ENCODE data around the gene CLIP1.
"Not testable (repeated sequence)": the region's sequence is repeated elsewhere in the genome, so short reads cannot be mapped to it uniquely, and the experiment has no call there.

Gene CLIP1

GRCh38 chr12:122402264-122402663, 20.2 kb downstream of the CLIP1 start:
- H3K23ac ChIP-seq (ENCODE audit: low read length) = no peak overlapping the region
- peaks cover 3 to 7% of the 10 kb centered on the region in 2 experiments for H3K4me1 ChIP-seq (ENCODE audit: control insufficient read depth in 1 of 2, insufficient read depth in 2 of 2, low read length in 2 of 2)
- H3K4me3 ChIP-seq (ENCODE audit: low read depth, low read length) = no peak overlapping the region
- no peak overlapping the region for H2AK5ac ChIP-seq (ENCODE audit: low read length)
- no peak overlapping the region for H2AFZ ChIP-seq (ENCODE audit: insufficient read depth, low read length, poor library complexity)
- H2BK5ac ChIP-seq (ENCODE audit: low read depth, low read length, poor library complexity) = no peak overlapping the region
- no CpG with 5 or more reads among the region's 4 CpGs for WGBS (ENCODE audit: extremely low coverage, insufficient coverage, insufficient read length)
- H3K4me2 ChIP-seq (ENCODE audit: low read length) = no peak overlapping the region
- H3K9me3 ChIP-seq (ENCODE audit: insufficient read depth, low read depth, low read length) = no peaks in the 10 kb centered on the region
- peak overlapping the region; percentile 90 for H3K4ac ChIP-seq (ENCODE audit: low read depth, low read length)
- H4K91ac ChIP-seq (ENCODE audit: low read depth, low read length) = no peak overlapping the region
- H4K8ac ChIP-seq (ENCODE audit: low read depth, low read length) = no peak overlapping the region
- no peak overlapping the region for H2BK120ac ChIP-seq (ENCODE audit: insufficient read depth, low read length, poor library complexity)
- H3K27me3 ChIP-seq (ENCODE audit: insufficient read depth, low read length) = no peaks in the 10 kb centered on the region
- peaks cover 4% of the 10 kb centered on the region for H3K79me2 ChIP-seq (ENCODE audit: control insufficient read depth, insufficient read depth, low read length, poor library complexity)
- H4K12ac ChIP-seq (ENCODE audit: low read depth, low read length) = no peak overlapping the region
- H3K27ac ChIP-seq (ENCODE audit: low read depth, low read length) = no peak overlapping the region
- no peak for DNase-seq
- H3K14ac ChIP-seq (ENCODE audit: low read length) = no peak overlapping the region
- H3K18ac ChIP-seq (ENCODE audit: low read length) = peak overlapping the region; percentile 67
- H3K9ac ChIP-seq (ENCODE audit: low read length) = no peak overlapping the region
- H2BK12ac ChIP-seq (ENCODE audit: low read length) = no peak overlapping the region
- H3K36me3 ChIP-seq (ENCODE audit: control insufficient read depth in 1 of 2, insufficient read depth in 2 of 2, low read length in 2 of 2) = peaks cover 4 to 6% of the 10 kb centered on the region in 2 experiments
- peaks cover 8% of the 10 kb centered on the region for H3K79me1 ChIP-seq (ENCODE audit: low read length)

- H3K4me2 ChIP-seq (ENCODE audit: low read length) = peak overlapping the region; percentile 38
- no peak overlapping the region for H3K4me3 ChIP-seq (ENCODE audit: low read depth, low read length)
- DNase-seq = peak; percentile 78 to 89
- peak overlapping the region; percentile 19 for H3K4ac ChIP-seq (ENCODE audit: low read depth, low read length)
- H3K79me2 ChIP-seq (ENCODE audit: control insufficient read depth, insufficient read depth, low read length, poor library complexity) = peaks cover 2% of the 10 kb centered on the region
- H3K18ac ChIP-seq (ENCODE audit: low read length) = no peak overlapping the region
- WGBS (ENCODE audit: extremely low coverage, insufficient coverage, insufficient read length) = no CpG with 5 or more reads among the region's 14 CpGs
- H3K27ac ChIP-seq (ENCODE audit: low read depth, low read length) = peak overlapping the region; percentile 96
- peak overlapping the region; percentile 59 for H4K91ac ChIP-seq (ENCODE audit: low read depth, low read length)
- no peak overlapping the region for H2BK12ac ChIP-seq (ENCODE audit: low read length)
- H3K23ac ChIP-seq (ENCODE audit: low read length) = no peak overlapping the region
- peaks cover 3 to 9% of the 10 kb centered on the region in 2 experiments for H3K36me3 ChIP-seq (ENCODE audit: control insufficient read depth in 1 of 2, insufficient read depth in 2 of 2, low read length in 2 of 2)
- no peak overlapping the region for H4K12ac ChIP-seq (ENCODE audit: low read depth, low read length)
- H2AFZ ChIP-seq (ENCODE audit: insufficient read depth, low read length, poor library complexity) = no peak overlapping the region
- no peak overlapping the region for H3K9ac ChIP-seq (ENCODE audit: low read length)
- H3K14ac ChIP-seq (ENCODE audit: low read length) = no peak overlapping the region
- peaks cover 8% of the 10 kb centered on the region for H3K79me1 ChIP-seq (ENCODE audit: low read length)
- no peak overlapping the region for H4K8ac ChIP-seq (ENCODE audit: low read depth, low read length)
- no peaks in the 10 kb centered on the region for H3K9me3 ChIP-seq (ENCODE audit: insufficient read depth, low read depth, low read length)
- peak overlapping the region; percentile 41 for H2BK120ac ChIP-seq (ENCODE audit: insufficient read depth, low read length, poor library complexity)
- H2BK5ac ChIP-seq (ENCODE audit: low read depth, low read length, poor library complexity) = no peak overlapping the region
- peaks cover 8 to 12% of the 10 kb centered on the region in 2 experiments for H3K4me1 ChIP-seq (ENCODE audit: control insufficient read depth in 1 of 2, insufficient read depth in 2 of 2, low read length in 2 of 2)
- no peaks in the 10 kb centered on the region for H3K27me3 ChIP-seq (ENCODE audit: insufficient read depth, low read length)
- H2AK5ac ChIP-seq (ENCODE audit: low read length) = no peak overlapping the region
Observed at GRCh38 chr12:122399592-122400373, 22.7 kb downstream of the CLIP1 start.

- H3K23ac ChIP-seq (ENCODE audit: low read length) = no peak overlapping the region
- no CpG with 5 or more reads among the region's 2 CpGs for WGBS (ENCODE audit: extremely low coverage, insufficient coverage, insufficient read length)
- H3K79me2 ChIP-seq (ENCODE audit: control insufficient read depth, insufficient read depth, low read length, poor library complexity) = peaks cover 2% of the 10 kb centered on the region
- no peak for DNase-seq
- H2AK5ac ChIP-seq (ENCODE audit: low read length) = no peak overlapping the region
- no peak overlapping the region for H3K9ac ChIP-seq (ENCODE audit: low read length)
- H3K14ac ChIP-seq (ENCODE audit: low read length) = no peak overlapping the region
- H3K4me2 ChIP-seq (ENCODE audit: low read length) = no peak overlapping the region
- no peak overlapping the region for H3K18ac ChIP-seq (ENCODE audit: low read length)
- peak overlapping the region; percentile 8 for H3K27ac ChIP-seq (ENCODE audit: low read depth, low read length)
- H3K4ac ChIP-seq (ENCODE audit: low read depth, low read length) = no peak overlapping the region
- H3K4me3 ChIP-seq (ENCODE audit: low read depth, low read length) = no peak overlapping the region
- no peak overlapping the region for H2BK12ac ChIP-seq (ENCODE audit: low read length)
- no peak overlapping the region for H4K12ac ChIP-seq (ENCODE audit: low read depth, low read length)
- no peak overlapping the region for H4K8ac ChIP-seq (ENCODE audit: low read depth, low read length)
- no peak overlapping the region for H2AFZ ChIP-seq (ENCODE audit: insufficient read depth, low read length, poor library complexity)
- H3K4me1 ChIP-seq (ENCODE audit: control insufficient read depth in 1 of 2, insufficient read depth in 2 of 2, low read length in 2 of 2) = peaks cover 8 to 12% of the 10 kb centered on the region in 2 experiments
- H3K9me3 ChIP-seq (ENCODE audit: insufficient read depth, low read depth, low read length) = no peaks in the 10 kb centered on the region
- H2BK120ac ChIP-seq (ENCODE audit: insufficient read depth, low read length, poor library complexity) = no peak overlapping the region
- peaks cover 3 to 9% of the 10 kb centered on the region in 2 experiments for H3K36me3 ChIP-seq (ENCODE audit: control insufficient read depth in 1 of 2, insufficient read depth in 2 of 2, low read length in 2 of 2)
- H3K27me3 ChIP-seq (ENCODE audit: insufficient read depth, low read length) = no peaks in the 10 kb centered on the region
- peaks cover 8% of the 10 kb centered on the region for H3K79me1 ChIP-seq (ENCODE audit: low read length)
- H4K91ac ChIP-seq (ENCODE audit: low read depth, low read length) = no peak overlapping the region
- no peak overlapping the region for H2BK5ac ChIP-seq (ENCODE audit: low read depth, low read length, poor library complexity)
Observed at GRCh38 chr12:122399254-122399591, 23.2 kb downstream of the CLIP1 start.

GRCh38 chr12:122397981-122398380, 24.5 kb downstream of the CLIP1 start:
- not testable (repeated sequence) for H3K14ac ChIP-seq (ENCODE audit: low read length)

More at GRCh38 chr12:122397981-122398380, 24.5 kb downstream of the CLIP1 start:
- not testable (repeated sequence) for H3K4me3 ChIP-seq (ENCODE audit: low read depth, low read length); H2BK12ac ChIP-seq (ENCODE audit: low read length); H3K9me3 ChIP-seq (ENCODE audit: insufficient read depth, low read depth, low read length); H4K91ac ChIP-seq (ENCODE audit: low read depth, low read length); H3K27me3 ChIP-seq (ENCODE audit: insufficient read depth, low read length); H3K79me2 ChIP-seq (ENCODE audit: control insufficient read depth, insufficient read depth, low read length, poor library complexity); H3K27ac ChIP-seq (ENCODE audit: low read depth, low read length); H4K12ac ChIP-seq (ENCODE audit: low read depth, low read length); H3K18ac ChIP-seq (ENCODE audit: low read length); H2AK5ac ChIP-seq (ENCODE audit: low read length); DNase-seq; H2AFZ ChIP-seq (ENCODE audit: insufficient read depth, low read length, poor library complexity); H3K4ac ChIP-seq (ENCODE audit: low read depth, low read length); H3K4me2 ChIP-seq (ENCODE audit: low read length); H3K23ac ChIP-seq (ENCODE audit: low read length); H2BK120ac ChIP-seq (ENCODE audit: insufficient read depth, low read length, poor library complexity); H2BK5ac ChIP-seq (ENCODE audit: low read depth, low read length, poor library complexity); H3K9ac ChIP-seq (ENCODE audit: low read length); H3K36me3 ChIP-seq (ENCODE audit: control insufficient read depth in 1 of 2, insufficient read depth in 2 of 2, low read length in 2 of 2); H4K8ac ChIP-seq (ENCODE audit: low read depth, low read length); H3K79me1 ChIP-seq (ENCODE audit: low read length)
- no CpG with 5 or more reads among the region's 6 CpGs for WGBS (ENCODE audit: extremely low coverage, insufficient coverage, insufficient read length)
- peaks cover 8 to 12% of the 10 kb centered on the region in 2 experiments for H3K4me1 ChIP-seq (ENCODE audit: control insufficient read depth in 1 of 2, insufficient read depth in 2 of 2, low read length in 2 of 2)
